ENCODE measurements around the gene TMEM109. TPM values are rescaled to one million over a fixed set of nuclear protein-coding genes. Genes with fewer than 3 reads are reported as not detected.

Gene TMEM109
- total and polyA plus RNA-seq, 8 donors, result 82.9 to 130 (median 92.7) TPM

DNA sequence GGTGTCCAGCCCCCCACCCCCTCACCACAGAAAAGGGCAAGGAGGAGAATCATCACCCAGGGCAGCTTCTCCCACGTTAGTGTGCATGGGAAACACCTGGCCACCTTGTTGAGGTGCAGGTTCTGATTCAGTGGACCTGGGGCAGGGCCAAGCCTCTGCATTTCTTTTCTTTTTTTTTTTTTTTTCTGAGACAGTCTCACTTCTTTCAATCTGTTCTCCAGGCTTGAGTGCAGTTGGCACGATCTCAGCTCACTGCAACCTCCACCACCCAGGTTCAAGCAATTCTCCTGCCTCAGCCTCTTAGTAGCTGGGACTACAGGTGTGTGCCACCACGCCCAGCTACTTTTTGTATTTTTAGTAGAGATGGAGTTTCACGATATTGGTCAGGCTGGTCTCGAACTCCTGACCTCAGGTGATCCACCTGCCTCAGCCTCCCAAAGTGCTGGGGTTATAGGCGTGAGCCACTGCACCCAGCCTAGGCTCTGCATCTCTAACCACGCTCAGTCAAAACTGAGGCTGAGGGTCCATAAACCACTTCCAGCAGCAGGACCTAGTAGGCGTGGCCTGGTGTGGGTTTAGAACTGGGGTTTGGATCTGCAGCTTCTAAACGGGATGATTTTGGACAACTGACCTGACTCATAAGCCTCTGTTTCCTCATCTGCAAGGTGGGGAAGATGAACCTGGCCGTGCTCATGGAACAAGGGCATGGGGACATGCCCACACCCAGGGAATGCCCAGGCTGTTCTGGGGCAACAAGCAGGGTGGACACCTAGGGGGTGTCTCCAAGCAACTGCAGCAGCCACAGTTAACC, 45.9 kb upstream of the TMEM109 start:
- Histone ChIP-seq H3K36me3 (no peaks in the 10 kb centered on the region), H3K27me3 (peaks cover 0 to 7% of the 10 kb centered on the region in 2 donors), H3K4me1 (peaks cover 0 to 11% of the 10 kb centered on the region in 2 donors), H3K27ac (no peak overlapping the region), H3K4me3 (no peak overlapping the region), H3K9me3 (no peaks in the 10 kb centered on the region)
- TF ChIP-seq, protein P1, sequence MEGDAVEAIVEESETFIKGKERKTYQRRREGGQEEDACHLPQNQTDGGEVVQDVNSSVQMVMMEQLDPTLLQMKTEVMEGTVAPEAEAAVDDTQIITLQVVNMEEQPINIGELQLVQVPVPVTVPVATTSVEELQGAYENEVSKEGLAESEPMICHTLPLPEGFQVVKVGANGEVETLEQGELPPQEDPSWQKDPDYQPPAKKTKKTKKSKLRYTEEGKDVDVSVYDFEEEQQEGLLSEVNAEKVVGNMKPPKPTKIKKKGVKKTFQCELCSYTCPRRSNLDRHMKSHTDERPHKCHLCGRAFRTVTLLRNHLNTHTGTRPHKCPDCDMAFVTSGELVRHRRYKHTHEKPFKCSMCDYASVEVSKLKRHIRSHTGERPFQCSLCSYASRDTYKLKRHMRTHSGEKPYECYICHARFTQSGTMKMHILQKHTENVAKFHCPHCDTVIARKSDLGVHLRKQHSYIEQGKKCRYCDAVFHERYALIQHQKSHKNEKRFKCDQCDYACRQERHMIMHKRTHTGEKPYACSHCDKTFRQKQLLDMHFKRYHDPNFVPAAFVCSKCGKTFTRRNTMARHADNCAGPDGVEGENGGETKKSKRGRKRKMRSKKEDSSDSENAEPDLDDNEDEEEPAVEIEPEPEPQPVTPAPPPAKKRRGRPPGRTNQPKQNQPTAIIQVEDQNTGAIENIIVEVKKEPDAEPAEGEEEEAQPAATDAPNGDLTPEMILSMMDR (IDR thresholded peaks at IDR 0.05), result no peak
- intact Hi-C loops (cut with DNase I), result no loop called here
- DNase-seq, result no peak
- no peak for ATAC-seq

GRCh38 chr11:60868682-60869450, 45.1 kb upstream of the TMEM109 start:
- DNase-seq (no peak), ATAC-seq (no peak)
- H3K9me3 ChIP-seq, result no peaks in the 10 kb centered on the region
- H3K4me1 ChIP-seq, result peaks cover 0 to 14% of the 10 kb centered on the region in 2 donors
- H3K36me3 ChIP-seq, result no peaks in the 10 kb centered on the region
- H3K27ac ChIP-seq, result no peak overlapping the region
- intact Hi-C loops (cut with DNase I), result no loop called here
- H3K27me3 ChIP-seq, result peaks cover 0 to 7% of the 10 kb centered on the region in 2 donors
- TF ChIP-seq, protein P1 (IDR thresholded peaks at IDR 0.05), result no peak
- H3K4me3 ChIP-seq, result no peak overlapping the region

- H3K4me1 ChIP-seq, result peaks cover 0 to 14% of the 10 kb centered on the region in 2 donors
- no peak overlapping the region for H3K4me3 ChIP-seq
- no peak overlapping the region for H3K27ac ChIP-seq
- DNase-seq, result no peak
- no peaks in the 10 kb centered on the region for H3K36me3 ChIP-seq
- ATAC-seq, result no peak
- TF ChIP-seq, protein P1 (IDR thresholded peaks at IDR 0.05), result no peak
- intact Hi-C loops (cut with DNase I), result no loop called here
- H3K27me3 ChIP-seq, result peaks cover 0 to 7% of the 10 kb centered on the region in 2 donors
- no peaks in the 10 kb centered on the region for H3K9me3 ChIP-seq
These were observed 44.5 kb upstream of the TMEM109 start for GRCh38 chr11:60869451-60869825.

- Histone ChIP-seq H3K27ac (no peak overlapping the region), H3K36me3 (no peaks in the 10 kb centered on the region), H3K9me3 (no peaks in the 10 kb centered on the region), H3K27me3 (peaks cover 0 to 7% of the 10 kb centered on the region in 2 donors), H3K4me1 (peaks cover 0 to 14% of the 10 kb centered on the region in 2 donors), H3K4me3 (no peak overlapping the region)
- DNase-seq, result no peak
- ATAC-seq, result no peak
- intact Hi-C loops (cut with DNase I), result no loop called here
- TF ChIP-seq, protein P1 (IDR thresholded peaks at IDR 0.05), result no peak
These were observed 43.7 kb upstream of the TMEM109 start for GRCh38 chr11:60870276-60870675.

DNA sequence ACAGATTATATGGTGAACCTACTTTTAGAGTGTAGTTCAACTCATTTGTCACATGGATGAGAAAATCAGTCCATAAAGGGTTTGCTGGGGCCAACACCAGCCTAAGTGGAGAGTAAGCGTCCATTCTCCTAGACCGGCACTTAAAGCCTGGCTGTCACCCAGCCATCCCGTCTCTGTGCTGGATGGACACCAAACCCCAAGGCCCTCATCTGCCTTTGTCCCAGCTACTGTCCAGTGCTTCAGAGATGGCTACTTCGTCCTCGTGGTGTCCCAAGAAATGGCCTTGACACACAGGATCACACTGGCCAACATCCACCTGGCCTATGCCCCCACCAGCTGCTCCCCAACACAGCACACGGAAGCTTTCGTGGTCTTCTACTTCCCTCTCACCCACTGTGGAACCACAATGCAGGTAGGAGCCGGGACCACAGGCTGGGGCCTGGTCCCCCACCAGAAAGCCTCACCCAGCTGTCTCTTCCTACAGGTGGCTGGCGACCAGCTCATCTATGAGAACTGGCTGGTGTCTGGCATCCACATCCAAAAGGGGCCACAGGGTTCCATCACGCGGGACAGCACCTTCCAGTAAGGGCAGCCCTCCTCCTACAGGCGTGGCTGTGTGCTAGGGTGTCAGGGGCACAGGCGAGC, 43.1 kb upstream of the TMEM109 start:
- Histone ChIP-seq H3K27ac (no peak overlapping the region), H3K4me1 (peaks cover 0 to 14% of the 10 kb centered on the region in 2 donors), H3K9me3 (no peaks in the 10 kb centered on the region), H3K27me3 (peaks cover 0 to 7% of the 10 kb centered on the region in 2 donors), H3K4me3 (no peak overlapping the region), H3K36me3 (no peaks in the 10 kb centered on the region)
- DNase-seq (no peak), ATAC-seq (no peak)
- intact Hi-C loops (cut with DNase I), result no loop called here
- TF ChIP-seq, protein P1 (IDR thresholded peaks at IDR 0.05), result no peak

Measured in left lung (tissue), 10 donors.